Heart right ventricle (tissue), 12 donors: ENCODE data around the gene PNN. TPM values are rescaled to one million over a fixed set of nuclear protein-coding genes. Genes with fewer than 3 reads are reported as not detected.

Experiments
- polyA plus RNA-seq, 2 donors: library from polyadenylated mRNA; stranded (reverse); fragments of 200-250 nt; gene quantifications; one replicate each; pipeline ENCODE4 v1.2.3, GENCODE V29; 2013
- total RNA-seq, 10 donors: library from RNA; stranded (reverse); fragmentation: NEBNext Ultra II Directional in 3 of 10; extraction: Animal tissue kit (Norgen Biotek cat#: 25700) in 3 of 10; gene quantifications; one replicate each; pipeline versions ENCODE4 v1.2.1 to v1.2.4, GENCODE V29; 2021 to 2023
- donor health status: ischemic (EF 13 %, LVEDD 7.1; RV severe dilation, severe dysfunction).
- donor health status: healthy with polysubstance abuse.
- donor health status: DM: no; HTN: yes; CAD: no.
- donor health status: DM: no; HTN: no; CAD: no.
- donor health status: ischemic (EF 25% LVEDD 6.9; RV normal size, moderate dysfunction).
- donor health status: ischemic (EF 25% LVEDD 5.7; RV mildly dilated, moderate dysfunction).
- donor health status: healthy.
- donor health status: nonischemic (EF 11% LVEDD 7.7; RV severe dilation, severe dysfunction).
- donor health status: DM: yes; HTN: yes; CAD: no.
- donor health status: PGD.
- donor health status: ischemic (EF 29% LVEDD 5.4; RV normal size, mild dysfunction).
- donor health status: nonischemic (EF 23%, LVEDD 6.1; RV moderate dilation, normal function).

Gene PNN
- total and polyA plus RNA-seq, 12 donors, result 16.8 to 54.4 (median 20.5) TPM

Other genes with a start within 250 kb of the PNN start
- gene SEC23A, start 72.0 kb upstream of the PNN start, total RNA-seq, result 100 to 1,000 TPM in 1 of 10 donors, 10 to 100 TPM in 9; 70.0 to 113 (median 82.9) TPM
- 10 to 100 TPM; 12.1 to 36.6 TPM for gene SEC23A, start 72.0 kb upstream of the PNN start, polyA plus RNA-seq
- gene GEMIN2, start 60.9 kb upstream of the PNN start, total RNA-seq, result 1 to 10 TPM; 5.6 to 9.7 (median 7.9) TPM
- gene GEMIN2, start 60.9 kb upstream of the PNN start, polyA plus RNA-seq, result 10 to 100 TPM in 1 of 2 donors, 1 to 10 TPM in 1; 6.4 to 13.1 TPM
- gene TRAPPC6B, start 4.9 kb upstream of the PNN start, total RNA-seq, result 10 to 100 TPM; 19.5 to 30.0 (median 25.0) TPM
- 10 to 100 TPM in 1 of 2 donors, 1 to 10 TPM in 1; 7.7 to 10.3 TPM for gene TRAPPC6B, start 4.9 kb upstream of the PNN start, polyA plus RNA-seq
- gene MIA2, start 58.7 kb downstream of the PNN start, total RNA-seq, result 10 to 100 TPM; 17.8 to 34.2 (median 22.3) TPM
- 10 to 100 TPM in 1 of 2 donors, 1 to 10 TPM in 1; 8.0 to 34.6 TPM for gene MIA2, start 58.7 kb downstream of the PNN start, polyA plus RNA-seq